Erythroblast (primary cell): ENCODE results near the gene CPED1.
"Not testable (repeated sequence)": the region's sequence is repeated elsewhere in the genome, so short reads cannot be mapped to it uniquely, and the experiment has no call there.

Experiments
- DNase-seq, 2 experiments: peaks; one replicate each; lab custom pipeline; 2025; lab: John Stamatoyannopoulos, UW
- GATA1 ChIP-seq: IDR thresholded peaks from 2 replicates; pipeline ENCODE4 v1.6.1; 2011; ENCODE audit warnings: low read depth, mild to moderate bottlenecking, control low read depth, low read length, moderate library complexity
- POLR2A ChIP-seq: IDR thresholded peaks from 2 replicates; pipeline ENCODE4 v1.6.1; 2011; ENCODE audit warnings: mild to moderate bottlenecking, low read length

CPED1 gene

DNA sequence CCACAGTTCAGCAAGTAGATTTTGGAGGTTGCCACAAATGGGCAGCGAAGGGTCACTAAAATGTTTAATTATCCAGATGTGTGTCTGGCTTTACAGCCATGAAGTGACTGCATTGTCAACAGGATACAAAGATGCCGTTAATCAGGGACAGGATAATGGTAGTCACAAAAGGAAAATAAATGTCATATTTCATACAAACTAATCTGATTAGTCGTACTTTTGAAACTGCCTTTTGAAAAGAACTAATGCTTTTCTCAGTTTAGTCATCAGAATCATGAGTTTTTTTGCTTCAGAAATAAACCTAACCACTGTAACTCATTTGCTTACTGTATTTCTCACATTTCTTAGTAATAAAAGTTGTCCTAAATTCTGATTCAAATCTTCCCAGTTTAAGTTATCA lies 318.1 kb downstream of the CPED1 start:
- no peak for DNase-seq
- TF ChIP-seq GATA1 = no peak
- TF ChIP-seq POLR2A = no peak

DNA sequence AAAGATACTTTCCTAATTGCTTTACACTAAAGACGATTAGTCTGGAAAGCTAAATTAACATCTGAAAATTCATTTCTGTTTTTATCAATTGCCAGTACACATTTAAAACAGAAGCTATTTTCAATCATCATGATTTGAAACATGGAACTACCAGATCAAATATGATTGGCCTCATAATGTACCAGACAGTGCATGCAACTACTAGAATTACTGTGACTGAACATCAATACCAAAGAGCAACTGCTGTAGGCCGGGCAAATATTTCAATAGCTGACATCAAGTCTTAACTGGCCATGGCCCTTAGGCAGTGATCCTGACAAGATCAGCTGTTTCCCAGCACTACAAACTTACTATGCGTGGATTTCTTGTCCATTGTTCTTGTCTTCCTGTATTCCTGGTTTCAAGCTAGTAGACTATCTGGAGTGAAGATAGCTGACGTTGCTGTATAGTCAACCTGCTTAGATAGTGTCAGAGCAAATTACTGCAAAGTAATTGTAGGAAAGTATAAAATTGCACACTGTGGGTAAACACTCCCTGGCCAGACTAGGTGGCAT lies 318.6 kb downstream of the CPED1 start:
- no peak for DNase-seq

DNA sequence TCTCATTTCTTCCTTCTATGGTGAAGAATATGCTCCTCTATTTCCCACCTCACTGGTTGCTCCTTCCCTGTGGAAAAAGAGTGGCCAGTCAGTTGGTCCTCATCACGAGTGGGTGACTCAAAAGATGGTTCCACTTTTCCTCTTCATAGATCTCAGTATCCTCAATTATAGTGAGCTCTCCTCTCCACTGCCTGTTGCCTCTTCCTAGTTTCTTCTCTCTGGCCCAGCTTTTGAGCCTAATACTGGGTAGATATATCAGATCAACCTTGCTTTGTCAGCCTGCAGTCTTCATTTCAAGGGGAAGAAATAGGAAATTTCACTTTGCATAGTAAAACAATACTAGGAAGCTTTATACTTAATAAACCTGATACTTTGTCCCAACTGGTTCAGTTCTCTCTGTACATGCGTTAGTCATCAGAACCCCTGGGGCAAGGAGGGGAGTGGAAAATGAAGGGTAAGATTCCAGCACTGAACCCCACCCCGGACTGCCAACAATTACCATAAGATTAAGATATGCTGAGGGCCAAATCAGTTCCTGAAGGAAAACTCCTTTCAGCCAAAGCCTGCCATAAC lies 324.8 kb downstream of the CPED1 start:
- TF ChIP-seq POLR2A (no peak), GATA1 (no peak)
- no peak for DNase-seq

More for the DNA sequence above, 318.6 kb downstream of the CPED1 start:
- TF ChIP-seq GATA1 = no peak

DNA sequence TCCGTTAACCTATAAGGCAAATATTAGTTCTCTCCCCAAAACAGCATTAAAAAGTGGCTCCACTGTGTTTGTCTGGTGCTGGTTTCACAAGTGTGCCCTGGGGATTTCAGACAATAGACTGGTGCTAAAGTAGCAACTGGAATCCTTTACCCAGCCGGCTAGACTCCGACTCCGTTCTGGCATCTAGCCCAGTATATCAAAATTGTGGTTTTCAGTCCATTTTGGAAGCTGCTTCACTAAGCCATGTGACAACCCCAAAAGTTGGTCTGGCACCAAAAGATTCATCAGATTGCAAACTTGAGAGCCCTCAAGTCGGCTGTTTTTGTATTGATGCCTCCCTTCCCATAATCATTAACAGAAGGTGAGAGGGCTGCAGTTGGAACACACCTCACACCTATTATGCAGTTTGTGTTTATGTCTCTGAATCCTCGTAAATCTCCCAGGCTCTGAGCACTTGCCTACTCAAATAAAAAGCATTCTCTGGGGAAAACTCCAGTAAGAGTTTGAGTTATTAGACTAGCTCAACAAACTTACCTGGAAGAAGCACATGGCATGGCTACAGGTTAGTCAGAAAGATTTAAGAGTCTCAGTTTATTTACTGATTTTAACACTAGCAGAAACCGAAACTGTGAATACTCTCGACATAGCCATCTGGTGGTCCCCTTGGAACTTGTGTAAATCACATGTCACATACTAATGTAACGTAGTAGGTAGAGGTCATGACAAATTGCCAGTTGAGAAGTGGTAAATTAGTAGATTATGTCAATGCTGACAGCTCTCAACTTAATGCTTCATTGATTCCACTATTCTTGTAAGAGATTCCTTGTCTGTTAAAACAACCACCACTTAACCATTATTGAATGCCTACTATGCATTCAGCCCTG lies 325.5 kb downstream of the CPED1 start:
- no peak for DNase-seq
- TF ChIP-seq GATA1 (no peak), POLR2A (no peak)

DNA sequence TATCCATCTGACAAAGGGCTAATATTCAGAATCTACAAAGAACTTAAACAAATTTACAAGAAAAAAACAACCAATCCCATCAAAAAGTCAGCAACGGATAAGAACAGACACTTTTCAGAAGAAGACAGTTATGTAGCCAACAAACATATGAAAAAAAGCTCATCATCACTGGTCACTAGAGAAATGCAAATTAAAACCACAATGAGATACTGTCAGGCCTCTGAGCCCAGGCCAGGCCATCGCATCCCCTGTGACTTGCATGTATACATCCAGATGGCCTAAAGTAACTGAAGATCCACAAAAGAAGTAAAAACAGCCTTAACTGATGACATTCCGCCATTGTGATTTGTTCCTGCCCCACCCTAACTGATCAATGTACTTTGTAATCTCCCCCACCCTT lies 326.7 kb downstream of the CPED1 start:
- not testable (repeated sequence) for DNase-seq

DNA sequence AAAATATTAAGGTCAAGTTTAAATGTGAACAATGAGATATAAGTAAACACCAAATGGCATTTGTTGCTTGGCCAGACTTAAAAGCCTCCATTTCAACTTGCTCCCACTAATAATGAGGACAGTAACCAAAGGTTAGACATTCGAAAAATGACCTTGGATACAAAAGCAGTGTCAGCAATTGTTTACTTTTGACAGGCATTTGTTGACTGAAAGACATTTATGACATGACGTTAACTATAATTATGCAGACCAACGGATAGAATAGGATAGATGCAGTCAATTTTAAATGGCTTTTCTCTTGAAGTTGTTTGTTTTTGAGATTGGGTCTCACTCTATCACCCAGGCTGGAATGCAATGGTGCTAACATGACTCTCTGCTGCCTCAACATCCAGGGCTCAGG lies 333.9 kb downstream of the CPED1 start:
- no peak for TF ChIP-seq GATA1
- TF ChIP-seq POLR2A = no peak
- no peak for DNase-seq

DNA sequence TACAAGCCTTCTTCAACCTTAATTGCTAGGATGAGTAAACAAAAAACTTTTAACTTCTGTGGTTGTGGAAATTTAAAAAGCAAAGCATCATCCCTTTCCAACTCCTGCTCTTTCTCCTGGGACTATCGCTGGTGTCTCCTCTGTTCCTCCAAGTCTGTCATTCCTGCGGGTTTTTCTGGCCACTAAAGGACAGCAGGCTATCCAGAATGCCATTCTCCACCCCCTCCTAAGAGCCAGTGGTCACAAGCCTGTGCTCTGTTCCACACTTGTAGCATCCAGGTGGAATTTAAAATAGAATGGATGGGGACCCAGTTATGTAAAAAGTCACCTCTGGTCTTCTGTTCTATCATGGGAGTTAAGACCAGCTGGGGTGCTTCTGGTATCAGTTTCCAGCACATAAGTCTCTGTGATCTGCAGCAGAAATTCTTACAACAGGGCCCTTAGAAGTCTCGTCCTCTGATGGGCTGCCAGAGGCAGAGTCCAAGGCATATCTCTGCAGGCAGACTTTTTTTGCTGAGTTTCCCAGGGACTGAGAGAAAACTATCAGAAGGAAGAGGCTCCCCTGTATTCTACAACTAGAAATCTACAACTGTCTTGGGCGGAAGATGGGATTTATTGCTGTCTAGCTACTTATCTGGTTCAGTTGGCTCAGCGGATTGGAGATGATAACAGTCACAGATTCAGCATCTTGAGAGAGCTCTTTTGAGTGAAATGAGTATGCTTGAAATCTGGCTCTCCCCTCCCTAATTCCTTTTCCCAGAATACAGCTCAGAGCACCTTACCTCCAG lies 335.2 kb downstream of the CPED1 start:
- no peak for TF ChIP-seq GATA1
- no peak for TF ChIP-seq POLR2A

DNA sequence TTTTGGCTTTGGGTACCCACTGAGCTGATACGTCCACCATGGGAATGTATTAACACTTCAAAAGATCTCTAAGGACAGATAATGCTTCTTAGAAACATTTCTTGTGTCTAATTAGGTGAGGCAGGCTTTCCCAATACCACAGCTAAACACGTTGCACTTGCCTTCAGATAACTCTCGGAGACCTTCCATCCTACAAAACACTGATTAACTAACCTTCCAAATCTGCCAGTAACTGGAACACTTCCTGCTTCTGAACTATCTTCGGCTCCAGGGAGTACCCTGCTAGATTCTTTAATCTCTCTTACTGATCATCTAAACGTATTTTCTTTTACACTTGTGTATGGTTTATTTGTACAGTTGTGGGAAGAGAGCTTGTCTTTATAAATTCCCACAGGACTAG lies 339.2 kb downstream of the CPED1 start:
- DNase-seq = no peak
- TF ChIP-seq GATA1 (no peak), POLR2A (no peak)

More for the DNA sequence above, 335.2 kb downstream of the CPED1 start:
- no peak for DNase-seq

DNA sequence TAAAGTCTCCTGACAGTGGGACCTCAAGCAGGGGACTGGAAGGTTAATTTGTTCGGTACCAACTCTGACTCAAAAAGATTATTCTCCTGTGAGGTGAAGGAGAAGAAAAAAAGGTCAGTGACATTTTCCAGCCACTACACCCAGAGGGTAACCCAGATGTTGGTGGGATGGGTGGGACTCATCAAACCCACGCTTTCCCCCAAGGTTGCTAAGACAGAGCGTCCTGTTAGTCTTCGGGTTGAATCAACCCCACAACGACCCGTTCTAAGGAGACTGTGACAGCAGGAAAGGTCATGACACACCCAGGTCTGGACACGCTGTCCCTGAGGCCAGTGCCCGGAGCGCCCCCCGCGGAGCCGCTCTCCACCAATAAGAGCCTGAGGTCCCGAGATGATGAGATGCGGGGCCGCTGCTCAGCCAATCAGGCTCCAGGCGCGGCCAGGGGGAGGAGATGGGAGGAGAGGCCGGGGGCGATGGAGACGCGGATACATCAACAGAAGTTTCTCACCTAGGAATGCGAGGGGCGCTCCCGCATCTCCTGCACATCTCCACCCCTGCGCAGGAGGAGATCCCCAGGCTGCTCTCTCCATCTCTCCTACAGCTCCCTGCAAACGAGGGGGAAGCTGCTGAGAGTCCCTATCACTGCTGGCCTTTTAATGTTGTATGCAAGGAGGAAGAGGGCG lies 340.1 kb downstream of the CPED1 start, which contains the start of gene WNT16:
Gene WNT16, plus strand, starts transcription at position 493 of the 683 bp plus-strand sequence. CDS start 293 bp downstream, outside the sequence.
- no peak for DNase-seq
- no peak for TF ChIP-seq GATA1
- TF ChIP-seq POLR2A = no peak

DNA sequence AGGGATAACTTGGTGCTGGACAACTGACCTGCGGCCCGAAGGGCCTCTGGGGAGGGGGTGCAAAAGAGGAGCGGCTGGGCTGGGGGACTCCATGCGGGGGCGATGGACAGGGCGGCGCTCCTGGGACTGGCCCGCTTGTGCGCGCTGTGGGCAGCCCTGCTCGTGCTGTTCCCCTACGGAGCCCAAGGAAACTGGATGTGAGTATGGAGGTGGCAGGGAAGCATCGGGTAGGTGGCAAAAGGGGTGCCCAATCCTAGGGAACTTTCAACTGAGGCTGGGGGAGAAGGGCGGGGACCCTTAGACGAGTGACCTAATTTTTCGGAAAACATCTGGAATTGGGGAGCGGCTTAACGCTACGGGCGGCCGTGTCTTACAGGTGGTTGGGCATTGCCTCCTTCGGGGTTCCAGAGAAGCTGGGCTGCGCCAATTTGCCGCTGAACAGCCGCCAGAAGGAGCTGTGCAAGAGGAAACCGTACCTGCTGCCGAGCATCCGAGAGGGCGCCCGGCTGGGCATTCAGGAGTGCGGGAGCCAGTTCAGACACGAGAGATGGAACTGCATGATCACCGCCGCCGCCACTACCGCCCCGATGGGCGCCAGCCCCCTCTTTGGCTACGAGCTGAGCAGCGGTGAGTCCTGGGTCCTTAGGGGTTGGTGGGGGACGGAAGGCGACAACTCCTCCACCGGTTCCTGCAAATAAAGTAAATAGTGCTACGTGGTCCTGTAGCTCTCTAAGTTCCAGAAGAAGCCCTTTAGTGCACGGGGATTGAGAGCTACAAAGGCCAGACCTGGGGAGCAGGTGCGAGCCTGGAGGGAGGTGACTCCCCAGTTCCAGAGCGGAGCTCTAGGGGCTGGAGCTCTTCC lies 340.9 kb downstream of the CPED1 start:
- TF ChIP-seq GATA1 (no peak), POLR2A (no peak)
- peak in 1 of 2 experiments; percentile 10 for DNase-seq

DNA sequence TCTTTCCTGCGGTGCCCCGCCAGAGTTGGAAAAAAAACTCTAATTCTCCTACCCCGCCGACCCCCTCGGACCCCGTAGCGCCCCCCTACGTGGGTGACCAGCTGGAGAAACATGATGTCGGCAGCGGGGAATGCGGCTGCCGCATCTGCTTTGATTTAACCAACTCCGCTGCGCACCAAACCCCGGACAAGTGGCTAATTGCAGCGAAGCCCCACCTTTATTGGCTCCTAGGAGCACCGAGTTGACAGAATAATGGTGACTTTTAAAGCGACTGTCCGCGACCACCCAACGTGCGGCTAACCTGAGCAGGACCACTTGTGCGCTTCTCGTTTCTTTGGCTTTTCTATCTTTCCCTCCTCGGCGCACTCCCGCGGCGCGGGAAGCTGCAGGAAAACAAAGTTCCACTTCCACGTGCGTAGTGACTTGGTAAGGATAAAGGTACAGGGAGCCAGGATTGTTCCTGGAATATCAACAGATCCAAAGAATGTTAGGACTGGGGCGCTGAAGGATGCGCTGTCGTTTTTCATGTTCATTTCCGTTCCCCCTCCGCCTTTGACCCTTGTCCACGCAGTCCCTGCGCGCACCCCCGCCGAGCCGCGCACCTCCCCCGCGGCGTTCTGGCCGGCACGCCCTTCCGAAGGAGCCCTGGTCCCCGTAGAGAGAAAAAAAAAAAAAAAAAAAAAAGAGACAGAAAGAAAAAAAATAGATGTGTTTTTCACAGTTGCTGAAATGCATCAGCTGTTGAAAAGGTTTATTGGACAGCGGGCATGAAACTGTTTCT lies 341.7 kb downstream of the CPED1 start:
- TF ChIP-seq GATA1 = no peak
- TF ChIP-seq POLR2A = no peak
- no peak for DNase-seq

DNA sequence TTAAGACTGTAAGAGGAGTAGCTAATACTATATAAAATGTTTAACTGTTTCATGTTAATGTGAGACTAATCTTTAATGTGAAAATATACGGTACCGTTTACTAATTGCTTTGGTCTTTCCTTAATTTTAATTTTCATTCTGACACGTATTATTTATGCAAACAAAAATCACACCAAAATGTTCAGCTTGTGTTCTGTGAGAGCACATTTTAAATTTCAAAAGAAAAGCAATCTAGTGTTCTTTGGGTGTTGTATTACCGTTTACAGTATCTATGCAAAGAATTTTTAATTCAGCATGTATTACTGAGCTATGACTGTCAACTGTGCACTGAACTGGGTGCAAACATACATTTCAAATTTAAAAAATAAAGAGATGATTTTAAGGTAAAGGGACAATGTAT lies 342.5 kb downstream of the CPED1 start:
- no peak for TF ChIP-seq GATA1
- TF ChIP-seq POLR2A = no peak
- no peak for DNase-seq
